Activated naive CD4-positive, alpha-beta T cell treated with anti-CD3 and anti-CD28 coated beads for 36 hours (primary cell): Measurements from ENCODE around the gene AK8. TPM values are rescaled to one million over a fixed set of nuclear protein-coding genes. Genes with fewer than 3 reads are reported as not detected.

ENCODE experiments used
- CTCF ChIA-PET: fragments of 350-600 bp; sonication (Branson Sonifier 250); formaldehyde crosslinking; loops from one replicate; lab custom pipeline; 2021; ENCODE audit warnings: antibody characterized with exemption; lab: Charles Lee
- DNase-seq: peaks from one replicate; pipeline ENCODE4 v3.0.0-alpha.2; 2020
- H3K27ac Mint-ChIP-seq: one replicate; pipeline ENCODE4 v1.8.0; 2021; ENCODE audit warnings: mild to moderate bottlenecking, mixed read lengths
- H3K27me3 Mint-ChIP-seq: one replicate; pipeline ENCODE4 v1.8.0; 2021; ENCODE audit warnings: low read depth, mixed read lengths
- H3K36me3 Mint-ChIP-seq: one replicate; pipeline ENCODE4 v1.8.0; 2021; ENCODE audit warnings: low read depth, mixed read lengths
- H3K4me1 Mint-ChIP-seq: one replicate; pipeline ENCODE4 v1.8.0; 2021; ENCODE audit warnings: low read depth, mixed read lengths
- H3K4me3 Mint-ChIP-seq: one replicate; pipeline ENCODE4 v1.8.0; 2021; ENCODE audit warnings: mild to moderate bottlenecking, moderate library complexity, mixed read lengths
- H3K9me3 Mint-ChIP-seq: one replicate; pipeline ENCODE4 v1.8.0; 2021; ENCODE audit warnings: mixed read lengths
- intact Hi-C: fragments of 100-400 bp; cut with micrococcal nuclease; formaldehyde crosslinking; loops from one replicate; pipeline ENCODE4 v1.15.1; 2023
- total RNA-seq, 2 experiments: library from RNA; stranded (reverse); gene quantifications; one replicate each; pipeline ENCODE4 v1.2.3, GENCODE V29; 2021

Gene AK8
- total RNA-seq, 2 experiments from 2014 or later = not detected

GRCh38 chr9:132768932-132769905, 108.9 kb downstream of the AK8 start:
- peak overlapping the region; percentile 88 for H3K4me3 Mint-ChIP-seq
- H3K36me3 Mint-ChIP-seq = no peaks in the 10 kb centered on the region
- peaks cover 13% of the 10 kb centered on the region for H3K4me1 Mint-ChIP-seq
- no peaks in the 10 kb centered on the region for H3K27me3 Mint-ChIP-seq
- peak; percentile 80 for DNase-seq
- CTCF ChIA-PET = interaction anchor here (0.9 to 2.3 kb wide), 5 partner anchors 11 to 253 kb away, joined by 3 to 6 read pairs (median 4); no protein-coding TSS in a partner anchor
- intact Hi-C loops = loop anchor here (2.0 to 10.0 kb wide), 4 partner anchors 32 to 364 kb away; partner anchors contain the start of genes GTF3C4, TSC1 and TTF1
- peak overlapping the region; percentile 89 for H3K27ac Mint-ChIP-seq
- H3K9me3 Mint-ChIP-seq = peaks cover 9% of the 10 kb centered on the region

- no peaks in the 10 kb centered on the region for H3K36me3 Mint-ChIP-seq
- no peaks in the 10 kb centered on the region for H3K4me1 Mint-ChIP-seq
- H3K4me3 Mint-ChIP-seq = no peak overlapping the region
- H3K27ac Mint-ChIP-seq = no peak overlapping the region
- H3K27me3 Mint-ChIP-seq = peaks cover 2% of the 10 kb centered on the region
- intact Hi-C loops = loop anchor here (10.0 kb wide), 1 partner anchor 359 kb away; the partner anchor contains the start of gene TTF1
- CTCF ChIA-PET = no interaction called here
- no peaks in the 10 kb centered on the region for H3K9me3 Mint-ChIP-seq
- no peak for DNase-seq
These were observed 114.5 kb downstream of the AK8 start for GRCh38 chr9:132763574-132763973.

- no peaks in the 10 kb centered on the region for H3K9me3 Mint-ChIP-seq
- intact Hi-C loops = loop anchor here (10.0 kb wide), 1 partner anchor 358 kb away; the partner anchor contains the start of gene TTF1
- H3K27me3 Mint-ChIP-seq = peaks cover 2% of the 10 kb centered on the region
- H3K4me3 Mint-ChIP-seq = no peak overlapping the region
- no peaks in the 10 kb centered on the region for H3K36me3 Mint-ChIP-seq
- H3K4me1 Mint-ChIP-seq = no peaks in the 10 kb centered on the region
- H3K27ac Mint-ChIP-seq = no peak overlapping the region
- CTCF ChIA-PET = interaction anchor here (0.7 kb wide), 1 partner anchor 106 kb away, joined by 4 read pairs; no protein-coding TSS in a partner anchor
- no peak for DNase-seq
These were observed 115.2 kb downstream of the AK8 start for GRCh38 chr9:132762896-132763295.

- no peaks in the 10 kb centered on the region for H3K9me3 Mint-ChIP-seq
- no peaks in the 10 kb centered on the region for H3K36me3 Mint-ChIP-seq
- no peak overlapping the region for H3K27ac Mint-ChIP-seq
- H3K4me3 Mint-ChIP-seq = no peak overlapping the region
- H3K4me1 Mint-ChIP-seq = no peaks in the 10 kb centered on the region
- intact Hi-C loops = loop anchor here (10.0 kb wide), 1 partner anchor 357 kb away; the partner anchor contains the start of gene TTF1
- no peak for DNase-seq
- H3K27me3 Mint-ChIP-seq = peaks cover 2% of the 10 kb centered on the region
- CTCF ChIA-PET = no interaction called here
These were observed 116.5 kb downstream of the AK8 start for GRCh38 chr9:132761602-132762001.

GRCh38 chr9:132760057-132760456, 118.0 kb downstream of the AK8 start:
- H3K27me3 Mint-ChIP-seq = peaks cover 2% of the 10 kb centered on the region
- H3K4me1 Mint-ChIP-seq = no peaks in the 10 kb centered on the region
- no peaks in the 10 kb centered on the region for H3K36me3 Mint-ChIP-seq
- no peak overlapping the region for H3K4me3 Mint-ChIP-seq
- no peak overlapping the region for H3K27ac Mint-ChIP-seq
- intact Hi-C loops = loop anchor here (10.0 kb wide), 1 partner anchor 355 kb away; the partner anchor contains the start of gene TTF1
- DNase-seq = no peak
- no peaks in the 10 kb centered on the region for H3K9me3 Mint-ChIP-seq
- CTCF ChIA-PET = no interaction called here

- Mint-ChIP-seq H3K27me3 (peaks cover 2% of the 10 kb centered on the region), H3K9me3 (no peaks in the 10 kb centered on the region), H3K36me3 (no peaks in the 10 kb centered on the region), H3K4me1 (no peaks in the 10 kb centered on the region), H3K27ac (no peak overlapping the region), H3K4me3 (no peak overlapping the region)
- CTCF ChIA-PET = no interaction called here
- intact Hi-C loops = no loop called here
- DNase-seq = no peak
These were observed 121.1 kb downstream of the AK8 start for GRCh38 chr9:132757016-132757415.

- no peak for DNase-seq
- Mint-ChIP-seq H3K9me3 (no peaks in the 10 kb centered on the region), H3K27ac (no peak overlapping the region), H3K36me3 (no peaks in the 10 kb centered on the region), H3K4me3 (no peak overlapping the region), H3K27me3 (peaks cover 2% of the 10 kb centered on the region), H3K4me1 (no peaks in the 10 kb centered on the region)
- intact Hi-C loops = no loop called here
- CTCF ChIA-PET = no interaction called here
These were observed 121.8 kb downstream of the AK8 start for GRCh38 chr9:132756214-132756845.

- DNase-seq = no peak
- Mint-ChIP-seq H3K9me3 (no peaks in the 10 kb centered on the region), H3K27me3 (no peaks in the 10 kb centered on the region), H3K4me1 (no peaks in the 10 kb centered on the region), H3K27ac (no peak overlapping the region), H3K36me3 (no peaks in the 10 kb centered on the region), H3K4me3 (no peak overlapping the region)
- CTCF ChIA-PET = no interaction called here
- intact Hi-C loops = no loop called here
These were observed 123.0 kb downstream of the AK8 start for GRCh38 chr9:132755096-132755495.

GRCh38 chr9:132754236-132754635, 123.8 kb downstream of the AK8 start:
- CTCF ChIA-PET = no interaction called here
- no peaks in the 10 kb centered on the region for H3K4me1 Mint-ChIP-seq
- no peak overlapping the region for H3K27ac Mint-ChIP-seq

GRCh38 chr9:132753593-132753880, 124.5 kb downstream of the AK8 start:
- Mint-ChIP-seq H3K27me3 (no peaks in the 10 kb centered on the region), H3K27ac (no peak overlapping the region), H3K4me1 (no peaks in the 10 kb centered on the region), H3K4me3 (no peak overlapping the region), H3K36me3 (no peaks in the 10 kb centered on the region), H3K9me3 (no peaks in the 10 kb centered on the region)
- intact Hi-C loops = no loop called here
- CTCF ChIA-PET = no interaction called here
- DNase-seq = no peak

More at GRCh38 chr9:132754236-132754635, 123.8 kb downstream of the AK8 start:
- DNase-seq = no peak
- H3K36me3 Mint-ChIP-seq = no peaks in the 10 kb centered on the region
- intact Hi-C loops = no loop called here
- no peak overlapping the region for H3K4me3 Mint-ChIP-seq
- no peaks in the 10 kb centered on the region for H3K27me3 Mint-ChIP-seq
- no peaks in the 10 kb centered on the region for H3K9me3 Mint-ChIP-seq

- CTCF ChIA-PET = no interaction called here
- H3K4me1 Mint-ChIP-seq = no peaks in the 10 kb centered on the region
- DNase-seq = no peak
- no peaks in the 10 kb centered on the region for H3K9me3 Mint-ChIP-seq
- no peak overlapping the region for H3K27ac Mint-ChIP-seq
- no peaks in the 10 kb centered on the region for H3K36me3 Mint-ChIP-seq
- intact Hi-C loops = no loop called here
- no peaks in the 10 kb centered on the region for H3K27me3 Mint-ChIP-seq
- H3K4me3 Mint-ChIP-seq = no peak overlapping the region
These were observed 125.0 kb downstream of the AK8 start for GRCh38 chr9:132752877-132753592.

GRCh38 chr9:132750668-132751067, 127.4 kb downstream of the AK8 start:
- Mint-ChIP-seq H3K27ac (no peak overlapping the region), H3K4me1 (no peaks in the 10 kb centered on the region), H3K27me3 (peaks cover 4% of the 10 kb centered on the region), H3K9me3 (no peaks in the 10 kb centered on the region), H3K4me3 (no peak overlapping the region), H3K36me3 (no peaks in the 10 kb centered on the region)
- no peak for DNase-seq
- intact Hi-C loops = no loop called here
- CTCF ChIA-PET = no interaction called here
